ENCODE data around the gene FLRT3.

FLRT3 gene

DNA sequence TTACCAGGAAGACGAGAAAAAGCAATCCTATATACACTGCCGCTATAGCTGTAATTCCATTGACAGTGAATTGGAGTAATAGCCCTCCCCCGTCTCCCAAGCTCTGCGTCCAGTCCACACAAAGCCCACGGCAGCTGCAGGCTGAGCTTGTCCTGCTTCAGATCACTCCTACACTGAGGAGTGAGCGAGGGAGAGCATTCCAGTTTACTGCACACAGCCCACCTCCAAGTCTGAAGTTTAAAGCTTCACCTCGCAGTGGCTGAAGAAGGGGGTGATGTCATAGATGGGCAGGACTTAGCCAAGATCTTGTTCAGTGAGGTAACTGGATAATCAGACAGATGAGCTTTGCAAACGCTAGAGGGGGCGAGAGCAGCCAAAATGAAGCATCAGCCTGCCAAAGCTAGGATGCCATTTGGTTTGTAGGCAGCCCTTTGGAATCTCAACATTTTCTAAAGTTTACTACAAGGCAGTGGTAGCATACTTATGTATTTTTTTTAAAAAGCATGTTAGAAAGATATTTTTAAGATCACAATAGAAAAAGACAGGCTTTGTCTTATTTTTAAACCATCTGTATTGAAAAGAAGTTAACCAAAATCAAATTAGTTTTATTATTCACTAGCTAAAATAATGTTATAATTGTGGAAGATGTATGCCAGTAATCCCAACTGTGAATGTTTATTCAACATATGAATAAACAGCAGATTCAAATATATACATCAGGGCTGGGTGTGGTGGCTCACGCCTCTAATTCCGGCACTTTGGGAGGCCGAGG, at the start of gene FLRT3:
Gene FLRT3 (minus strand): TSS at position 213 of the 772 bp plus-strand sequence. CDS start 10,106 bp downstream, outside the sequence.
- Histone ChIP-seq H3K27ac (no peak within 1 kb of the TSS), H3K9me3 (no peaks in the 10 kb centered on the region), H3K36me3 (no peaks in the 10 kb centered on the region), H3K9ac (peak within 1 kb of the TSS; percentile 42; the same call in 1 of the 2 replicates), H4K20me1 (no peaks in the 10 kb centered on the region), H3K4me2 (peak within 1 kb of the TSS; percentile 76), H3K4me3 (peak within 1 kb of the TSS; percentile 60), H3K4me1 (peaks cover 8% of the 10 kb centered on the region; the same call in 1 of the 2 replicates), H3K27me3 (no peaks in the 10 kb centered on the region)
- no peak for TF ChIP-seq Cebpa-rat (IDR thresholded peaks at IDR 0.05)

DNA sequence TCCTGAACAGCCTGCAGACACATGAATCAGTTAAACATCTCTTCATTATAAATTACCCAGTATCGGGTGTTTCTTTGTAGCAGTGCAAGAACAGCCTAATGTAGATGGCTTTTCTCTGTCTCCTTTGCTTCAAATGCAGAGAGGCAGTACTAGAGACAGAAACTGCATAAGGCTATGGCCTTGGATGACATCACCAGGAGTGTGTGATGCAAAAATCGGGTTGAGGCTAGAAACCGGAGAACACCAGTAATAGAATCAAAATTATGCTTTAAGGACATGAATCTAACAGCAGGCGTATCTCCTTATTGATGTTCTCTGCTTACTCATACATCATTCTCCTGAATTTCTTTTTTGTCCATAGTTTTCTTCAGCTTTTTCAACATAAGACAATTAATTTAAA, 49.3 kb upstream of the FLRT3 start:
- peaks cover 3% of the 10 kb centered on the region; the same call in 1 of the 2 replicates for H3K4me1 ChIP-seq
- no peaks in the 10 kb centered on the region for H4K20me1 ChIP-seq
- H3K9me3 ChIP-seq: no peaks in the 10 kb centered on the region
- TF ChIP-seq Cebpa-rat (IDR thresholded peaks at IDR 0.05): no peak
- H3K27ac ChIP-seq: no peak overlapping the region
- H3K36me3 ChIP-seq: no peaks in the 10 kb centered on the region
- H3K9ac ChIP-seq: no peak overlapping the region
- no peaks in the 10 kb centered on the region for H3K27me3 ChIP-seq
- H3K4me2 ChIP-seq: no peak overlapping the region
- H3K4me3 ChIP-seq: no peak overlapping the region

DNA sequence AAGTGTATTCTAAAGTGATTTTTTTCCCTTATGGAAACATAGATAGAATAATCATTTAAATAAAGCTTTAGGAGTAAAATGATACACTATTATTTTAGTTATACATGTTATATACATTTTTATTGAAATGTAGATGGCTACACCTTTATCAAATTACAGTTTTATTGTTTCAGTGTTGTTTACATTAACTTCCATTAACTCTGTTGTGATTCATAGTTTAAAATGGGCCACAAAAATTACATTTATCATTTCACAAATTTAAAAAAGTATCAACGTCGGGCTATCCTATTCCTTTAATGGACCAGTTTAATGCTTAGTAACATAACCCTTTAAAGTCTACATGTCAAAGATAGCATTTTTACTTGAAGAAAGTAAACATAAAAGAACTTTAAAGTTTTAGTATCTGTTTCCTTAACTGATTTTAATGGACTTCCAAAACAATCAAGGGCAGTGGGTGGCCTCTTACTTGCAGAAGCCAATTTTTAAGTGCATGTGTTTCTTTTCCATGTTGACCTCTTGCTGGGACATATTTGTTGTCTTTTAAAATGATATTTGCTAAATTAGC, 47.8 kb upstream of the FLRT3 start:
- H3K4me1 ChIP-seq: peaks cover 6% of the 10 kb centered on the region; the same call in 1 of the 2 replicates
- H3K4me3 ChIP-seq: no peak overlapping the region
- H3K9ac ChIP-seq: no peak overlapping the region
- H3K4me2 ChIP-seq: no peak overlapping the region
- no peaks in the 10 kb centered on the region for H4K20me1 ChIP-seq
- no peak overlapping the region for H3K27ac ChIP-seq
- H3K27me3 ChIP-seq: no peaks in the 10 kb centered on the region
- no peak for TF ChIP-seq Cebpa-rat (IDR thresholded peaks at IDR 0.05)
- no peaks in the 10 kb centered on the region for H3K36me3 ChIP-seq
- no peaks in the 10 kb centered on the region for H3K9me3 ChIP-seq

DNA sequence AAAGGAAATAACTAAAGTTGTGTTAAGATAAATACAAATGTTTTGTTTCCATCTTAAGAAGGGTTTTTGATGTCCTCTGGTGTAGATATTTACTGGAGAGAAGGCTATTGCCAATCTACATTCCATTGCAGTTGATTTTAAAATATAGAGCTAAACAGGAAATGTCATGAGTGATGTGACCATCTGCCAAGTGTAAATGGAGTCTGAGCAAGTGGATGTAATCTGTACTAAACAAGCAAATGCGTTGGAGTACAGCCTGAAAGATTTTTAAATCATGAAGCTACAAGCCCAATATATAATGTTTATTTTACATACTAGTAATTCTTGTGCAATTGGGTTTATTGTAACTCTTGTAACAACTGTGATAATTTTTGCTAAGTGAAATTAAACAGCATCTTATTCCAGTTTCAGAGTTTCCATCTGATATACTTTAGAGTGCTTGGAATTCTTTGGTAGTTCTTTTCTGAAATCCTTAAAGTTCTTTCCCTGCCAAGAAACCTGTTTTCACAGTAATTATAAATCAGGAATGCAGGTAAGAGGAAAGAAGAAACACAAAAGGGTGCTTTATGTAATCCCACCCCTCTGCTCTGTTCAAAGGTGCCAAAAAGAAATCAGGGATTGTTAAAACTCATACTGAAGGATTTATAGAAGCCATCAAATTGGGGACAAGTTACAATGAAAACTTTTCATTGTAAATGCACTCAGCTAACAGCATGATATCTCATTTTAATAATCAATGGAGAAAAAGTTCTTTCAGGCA, 47.2 kb upstream of the FLRT3 start:
- H3K9me3 ChIP-seq: no peaks in the 10 kb centered on the region
- no peak overlapping the region for H3K4me2 ChIP-seq
- no peak for TF ChIP-seq Cebpa-rat (IDR thresholded peaks at IDR 0.05)
- no peaks in the 10 kb centered on the region for H4K20me1 ChIP-seq
- H3K36me3 ChIP-seq: no peaks in the 10 kb centered on the region
- H3K27me3 ChIP-seq: no peaks in the 10 kb centered on the region
- H3K4me1 ChIP-seq: peaks cover 6% of the 10 kb centered on the region; the same call in 1 of the 2 replicates
- no peak overlapping the region for H3K4me3 ChIP-seq
- H3K9ac ChIP-seq: no peak overlapping the region
- no peak overlapping the region for H3K27ac ChIP-seq

DNA sequence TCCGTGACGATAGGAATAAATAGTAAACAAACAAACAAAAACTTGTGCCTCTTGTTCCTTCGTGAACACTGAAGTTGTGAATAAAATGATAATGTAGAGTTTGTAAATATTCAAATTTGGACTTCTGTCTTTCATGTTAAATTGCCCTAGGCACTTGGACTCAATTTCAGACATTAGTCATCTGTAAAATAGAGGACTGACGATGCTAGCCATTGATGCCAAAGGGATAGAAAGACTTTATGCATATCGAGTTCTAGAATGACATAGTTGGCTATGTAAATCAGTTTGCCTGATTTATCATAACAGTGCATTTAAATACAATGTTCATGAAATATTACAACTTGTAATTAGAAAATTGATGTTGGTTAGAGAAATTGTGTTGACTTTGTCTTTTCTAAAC, 45.9 kb upstream of the FLRT3 start:
- no peaks in the 10 kb centered on the region for H4K20me1 ChIP-seq
- peaks cover 6% of the 10 kb centered on the region; the same call in 1 of the 2 replicates for H3K4me1 ChIP-seq
- no peaks in the 10 kb centered on the region for H3K9me3 ChIP-seq
- H3K36me3 ChIP-seq: no peaks in the 10 kb centered on the region
- no peak overlapping the region for H3K4me2 ChIP-seq
- H3K4me3 ChIP-seq: no peak overlapping the region
- no peak overlapping the region for H3K9ac ChIP-seq
- TF ChIP-seq Cebpa-rat (IDR thresholded peaks at IDR 0.05): no peak
- no peaks in the 10 kb centered on the region for H3K27me3 ChIP-seq
- H3K27ac ChIP-seq: no peak overlapping the region

DNA sequence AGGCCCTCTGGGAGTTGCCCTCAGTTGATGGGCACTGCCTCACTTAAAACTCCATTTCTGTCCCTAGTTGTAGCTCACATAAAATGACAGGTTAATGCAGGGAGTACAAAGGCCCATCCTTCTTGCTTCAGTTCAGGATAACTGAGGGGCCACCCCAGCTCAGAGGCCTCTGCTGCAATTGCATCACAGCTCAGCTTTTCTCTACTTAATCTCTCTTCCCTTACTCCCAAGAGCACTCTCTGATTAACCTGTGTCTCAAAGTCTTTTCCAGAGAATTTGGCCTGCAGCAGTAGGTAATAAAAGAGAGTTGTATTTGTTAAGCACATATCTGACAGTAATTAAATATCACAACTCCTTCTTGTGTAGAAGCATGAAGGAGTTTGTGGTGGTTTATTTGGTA, 40.9 kb upstream of the FLRT3 start:
- Histone ChIP-seq H3K27ac (no peak overlapping the region), H3K27me3 (no peaks in the 10 kb centered on the region), H3K4me1 (peaks cover 6% of the 10 kb centered on the region; the same call in 1 of the 2 replicates), H3K36me3 (no peaks in the 10 kb centered on the region), H3K9ac (no peak overlapping the region), H3K9me3 (no peaks in the 10 kb centered on the region), H4K20me1 (no peaks in the 10 kb centered on the region), H3K4me3 (no peak overlapping the region), H3K4me2 (no peak overlapping the region)
- no peak for TF ChIP-seq Cebpa-rat (IDR thresholded peaks at IDR 0.05)

DNA sequence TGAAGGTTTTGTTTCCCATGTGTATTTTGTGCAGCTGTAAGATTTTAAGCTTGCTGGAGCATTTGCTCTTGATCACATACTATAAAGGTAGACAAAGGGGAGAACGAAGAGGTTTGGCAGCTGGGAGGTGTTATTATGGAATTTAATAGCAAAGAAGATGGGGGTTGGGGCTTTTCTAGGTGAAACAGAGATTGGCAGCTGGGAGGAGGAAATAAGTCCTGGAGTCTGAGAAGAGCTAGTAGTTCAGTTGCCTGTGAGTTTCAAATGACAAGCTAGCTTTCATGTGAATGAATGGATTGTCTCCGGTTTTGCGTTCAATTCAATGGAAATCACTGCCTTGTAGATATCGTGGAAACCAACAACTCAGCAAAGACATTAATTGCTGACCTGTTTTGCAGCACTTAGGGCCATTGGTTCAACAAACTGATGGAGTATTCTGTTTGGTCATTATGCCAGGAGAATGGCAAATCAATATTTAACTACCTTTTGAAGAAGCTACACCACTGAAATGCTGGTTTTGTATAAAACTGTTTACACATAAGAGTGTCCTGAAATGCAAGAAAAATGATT, 38.1 kb upstream of the FLRT3 start:
- H3K9me3 ChIP-seq: no peaks in the 10 kb centered on the region
- H3K9ac ChIP-seq: no peak overlapping the region
- no peaks in the 10 kb centered on the region for H3K36me3 ChIP-seq
- H3K4me2 ChIP-seq: no peak overlapping the region
- TF ChIP-seq Cebpa-rat (IDR thresholded peaks at IDR 0.05): no peak
- H4K20me1 ChIP-seq: no peaks in the 10 kb centered on the region
- no peaks in the 10 kb centered on the region for H3K27me3 ChIP-seq
- no peak overlapping the region for H3K4me3 ChIP-seq
- H3K4me1 ChIP-seq: no peaks in the 10 kb centered on the region
- no peak overlapping the region for H3K27ac ChIP-seq

DNA sequence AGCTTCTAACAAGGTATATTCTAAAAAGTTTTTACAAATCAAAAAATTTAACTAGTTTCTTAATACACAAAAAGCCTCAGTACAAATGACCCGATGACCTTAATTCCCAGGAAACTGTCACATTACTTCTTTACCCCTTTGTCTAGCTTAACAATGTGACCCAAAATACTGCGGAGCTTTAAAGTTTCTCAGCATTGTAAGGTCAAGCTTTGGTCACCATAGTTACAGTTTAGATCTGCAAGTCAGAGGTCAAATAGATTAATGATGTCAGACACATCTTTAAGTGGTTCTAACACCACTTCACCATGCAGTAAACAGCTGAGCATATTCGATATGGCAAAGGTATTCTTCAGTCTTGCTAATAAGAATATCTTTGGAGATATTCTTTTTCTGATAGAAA, 36.8 kb upstream of the FLRT3 start:
- H3K9me3 ChIP-seq: no peaks in the 10 kb centered on the region
- H3K36me3 ChIP-seq: no peaks in the 10 kb centered on the region
- TF ChIP-seq Cebpa-rat (IDR thresholded peaks at IDR 0.05): no peak
- H3K27me3 ChIP-seq: no peaks in the 10 kb centered on the region
- H3K27ac ChIP-seq: no peak overlapping the region
- H4K20me1 ChIP-seq: no peaks in the 10 kb centered on the region
- H3K9ac ChIP-seq: no peak overlapping the region
- H3K4me3 ChIP-seq: no peak overlapping the region
- no peak overlapping the region for H3K4me2 ChIP-seq
- no peaks in the 10 kb centered on the region for H3K4me1 ChIP-seq

DNA sequence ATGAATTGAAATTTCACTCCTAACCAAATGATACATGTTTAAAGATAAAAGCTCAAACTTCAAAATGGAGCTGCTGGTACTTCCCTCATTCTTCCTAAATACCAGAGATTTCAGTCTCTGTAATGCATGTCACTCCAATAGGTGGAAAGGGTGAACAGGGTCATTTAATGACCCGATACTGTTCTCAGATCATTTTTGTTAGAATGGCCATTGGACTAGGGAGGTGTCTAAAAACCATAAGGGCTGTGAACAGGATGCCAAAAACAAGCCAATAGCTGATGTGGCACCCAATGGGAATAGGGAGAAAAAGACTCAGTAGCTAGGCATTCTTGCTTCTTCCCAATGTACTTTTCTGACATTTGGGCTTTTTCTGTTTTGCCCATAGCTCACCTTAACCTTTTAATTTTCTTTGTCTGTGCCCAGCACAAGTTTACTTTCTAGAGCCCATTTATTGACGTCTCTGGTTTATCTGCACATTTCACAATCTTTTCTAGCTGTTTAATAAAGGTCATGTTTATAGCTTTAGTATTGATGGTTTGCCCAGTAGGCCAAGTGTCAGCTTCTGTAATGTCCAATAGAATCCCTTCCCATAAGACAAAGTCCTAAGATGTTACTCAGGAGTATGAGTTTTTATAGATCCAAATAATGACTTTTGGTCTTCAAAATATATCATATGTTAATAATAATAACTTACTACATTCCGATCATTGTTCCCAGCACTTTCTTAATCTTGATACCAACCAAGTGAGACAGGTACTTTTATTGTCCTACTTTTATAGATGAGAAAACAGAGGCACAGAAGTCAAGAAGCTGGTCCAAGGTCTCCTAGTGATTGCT, 24.3 kb upstream of the FLRT3 start:
- no peak for TF ChIP-seq Cebpa-rat (IDR thresholded peaks at IDR 0.05)
- Histone ChIP-seq H3K9me3 (no peaks in the 10 kb centered on the region), H3K9ac (no peak overlapping the region), H3K36me3 (no peaks in the 10 kb centered on the region), H3K4me2 (no peak overlapping the region), H3K27ac (no peak overlapping the region), H3K4me3 (no peak overlapping the region), H3K4me1 (no peaks in the 10 kb centered on the region), H4K20me1 (no peaks in the 10 kb centered on the region), H3K27me3 (no peaks in the 10 kb centered on the region)

Measured in BLaER1 (cell line).